A673 (cell line): ENCODE measurements around the gene ENO4. TPM values are rescaled to one million over a fixed set of nuclear protein-coding genes. Genes with fewer than 3 reads are reported as not detected.

Source experiments
- BruUV-seq: library from RNA; stranded (reverse); fragments of 400-500 nt; replicated peaks from 2 replicates; lab custom pipeline; 2021; lab: Mats Ljungman, UMichigan
- CTCF ChIA-PET: fragments of 300-600 bp; sonication (Branson Sonifier 250); formaldehyde crosslinking; loops from one replicate; lab custom pipeline; 2022; ENCODE audit warnings: antibody characterized with exemption; lab: Charles Lee
- POLR2A ChIA-PET: fragments of 300-600 bp; sonication (Branson Sonifier 250); formaldehyde crosslinking; loops from one replicate; lab custom pipeline; 2022; ENCODE audit warnings: antibody characterized with exemption; ENCODE audit not compliant: low non-redundant PET; lab: Charles Lee
- DNase-seq: peaks from one replicate; pipeline ENCODE4 v3.0.0-alpha.2; 2015; ENCODE audit warnings: low spot score
- H3K27ac ChIP-seq: fragments of 200-600 bp; sonication (generic); 2 replicates; pipeline ENCODE4 v1.5.1; 2016; ENCODE audit warnings: mixed run types, low read depth, mild to moderate bottlenecking, mixed read lengths, antibody characterized with exemption, low read length; ENCODE audit not compliant: poor library complexity, severe bottlenecking
- H3K27me3 ChIP-seq: fragments of 200-600 bp; sonication (generic); replicated peaks from 2 replicates; pipeline ENCODE4 v1.6.1; 2017; ENCODE audit warnings: mixed run types, low read depth, mild to moderate bottlenecking, mixed read lengths, antibody characterized with exemption, low read length; ENCODE audit not compliant: insufficient read depth, poor library complexity
- H3K36me3 ChIP-seq: fragments of 200-600 bp; sonication (generic); 2 replicates; pipeline ENCODE4 v1.6.1; 2016; ENCODE audit warnings: mixed run types, mild to moderate bottlenecking, mixed read lengths, antibody characterized with exemption, low read length; ENCODE audit not compliant: insufficient read depth, poor library complexity, severe bottlenecking
- H3K4me1 ChIP-seq: fragments of 200-600 bp; sonication (generic); 2 replicates; pipeline ENCODE4 v1.6.1; 2017; ENCODE audit warnings: mixed run types, mild to moderate bottlenecking, mixed read lengths, antibody characterized with exemption, low read length; ENCODE audit not compliant: insufficient read depth, poor library complexity, severe bottlenecking
- H3K4me3 ChIP-seq: fragments of 200-600 bp; sonication (generic); 2 replicates; pipeline ENCODE4 v1.5.1; 2016; ENCODE audit warnings: low read depth, mixed run types, mild to moderate bottlenecking, mixed read lengths, low read length; ENCODE audit not compliant: poor library complexity, severe bottlenecking
- H3K9me3 ChIP-seq: fragments of 200-600 bp; sonication (generic); 2 replicates; pipeline ENCODE4 v1.6.1; 2016; ENCODE audit warnings: mixed run types, low read depth, mild to moderate bottlenecking, mixed read lengths, antibody characterized with exemption, low read length; ENCODE audit not compliant: poor library complexity, severe bottlenecking
- CTCF ChIP-seq: fragments of 300-800, 200-600 bp; sonication (generic); conservative IDR thresholded peaks from 2 replicates; pipeline ENCODE4 v1.5.1; 2017; ENCODE audit warnings: low read depth, mild to moderate bottlenecking, antibody characterized with exemption, low read length, moderate library complexity, mixed read lengths
- EZH2 ChIP-seq: fragments of 200-600 bp; sonication (generic); IDR thresholded peaks from 2 replicates; pipeline ENCODE4 v1.6.1; 2017; ENCODE audit warnings: borderline replicate concordance, low read depth, mild to moderate bottlenecking, mixed read lengths, antibody characterized with exemption, low read length; ENCODE audit not compliant: poor library complexity, severe bottlenecking
- intact Hi-C: fragments of 100-400 bp; cut with micrococcal nuclease; formaldehyde crosslinking; loops from one replicate; pipeline ENCODE4 v1.10.0; 2022; ENCODE audit not compliant: unreplicated experiment
- total RNA-seq: library from RNA; stranded (reverse); gene quantifications from 2 replicates; pipeline ENCODE4 v1.2.3, GENCODE V29; 2021

Gene ENO4
- total RNA-seq, 1 experiment from 2014 or later, result 0.28 TPM

- Histone ChIP-seq H3K27ac (no peak overlapping the region), H3K4me1 (peaks cover 33% of the 10 kb centered on the region), H3K9me3 (no peaks in the 10 kb centered on the region), H3K27me3 (no peaks in the 10 kb centered on the region), H3K36me3 (peaks cover 8% of the 10 kb centered on the region), H3K4me3 (no peak overlapping the region)
- intact Hi-C loops, result no loop called here
- TF ChIP-seq EZH2, result no peak
- TF ChIP-seq CTCF, result no peak
- no TSS peak for BruUV-seq
- CTCF ChIA-PET, result no interaction called here
- POLR2A ChIA-PET, result no interaction called here
- DNase-seq, result no peak
Observed at GRCh38 chr10:116905845-116906210, 56.5 kb downstream of the ENO4 start.

GRCh38 chr10:116907245-116907987 lies 58.1 kb downstream of the ENO4 start:
- Histone ChIP-seq H3K4me1 (peaks cover 23% of the 10 kb centered on the region), H3K9me3 (no peaks in the 10 kb centered on the region), H3K4me3 (no peak overlapping the region), H3K36me3 (peaks cover 8% of the 10 kb centered on the region), H3K27ac (no peak overlapping the region), H3K27me3 (no peaks in the 10 kb centered on the region)
- DNase-seq, result no peak
- no TSS peak for BruUV-seq
- TF ChIP-seq CTCF (no peak), EZH2 (no peak)
- ChIA-PET CTCF (no interaction called here), POLR2A (no interaction called here)
- intact Hi-C loops, result no loop called here

GRCh38 chr10:116909307-116909706 lies 60.0 kb downstream of the ENO4 start:
- H3K27ac ChIP-seq, result no peak overlapping the region
- H3K27me3 ChIP-seq, result no peaks in the 10 kb centered on the region
- intact Hi-C loops, result no loop called here
- no peak for TF ChIP-seq EZH2
- TF ChIP-seq CTCF, result no peak
- H3K9me3 ChIP-seq, result no peaks in the 10 kb centered on the region
- CTCF ChIA-PET, result no interaction called here
- H3K4me1 ChIP-seq, result peaks cover 23% of the 10 kb centered on the region
- no TSS peak for BruUV-seq
- POLR2A ChIA-PET, result no interaction called here
- no peak overlapping the region for H3K4me3 ChIP-seq
- DNase-seq, result no peak
- H3K36me3 ChIP-seq, result peaks cover 12% of the 10 kb centered on the region
